GM12891 (cell line): Measurements from ENCODE around the gene BPI.

ENCODE experiments used
- PAX5 ChIP-seq: IDR thresholded peaks from 2 replicates; pipeline ENCODE4 v1.6.1; 2011; ENCODE audit warnings: low read length, moderate library complexity, mild to moderate bottlenecking; ENCODE audit not compliant: insufficient read depth, severe bottlenecking
- POLR2A ChIP-seq: IDR thresholded peaks from 2 replicates; pipeline ENCODE4 v1.6.1; 2011; ENCODE audit warnings: low read depth, low read length, control low read depth
- POLR2AphosphoS5 ChIP-seq: IDR thresholded peaks from 2 replicates; pipeline ENCODE4 v1.6.1; 2011; ENCODE audit warnings: low read depth, low read length, control low read depth
- POU2F2 ChIP-seq: IDR thresholded peaks from 2 replicates; pipeline ENCODE4 v1.6.1; 2011; ENCODE audit warnings: low read depth, mild to moderate bottlenecking, control low read depth, low read length, moderate library complexity
- SPI1 ChIP-seq: IDR thresholded peaks from 2 replicates; pipeline ENCODE4 v1.6.1; 2011; ENCODE audit warnings: low read depth, low read length, control low read depth
- TAF1 ChIP-seq: IDR thresholded peaks from 2 replicates; pipeline ENCODE4 v1.6.1; 2011; ENCODE audit warnings: low read depth, low read length, control low read depth

GRCh38 chr20:38269715-38270114 is 34.2 kb upstream of the BPI start:
- TF ChIP-seq POLR2AphosphoS5: no peak
- TF ChIP-seq POLR2A: no peak
- no peak for TF ChIP-seq TAF1
- TF ChIP-seq POU2F2: no peak
- TF ChIP-seq PAX5: no peak
- TF ChIP-seq SPI1: no peak
